Sigmoid colon (tissue), 7 donors: ENCODE measurements around the gene PKHD1. TPM values are rescaled to one million over a fixed set of nuclear protein-coding genes. Genes with fewer than 3 reads are reported as not detected.

Experiments
- DNase-seq: peaks from one replicate; pipeline ENCODE4 v3.0.0-alpha.2; 2019
- H3K27ac ChIP-seq, 4 donors: fragments of 200-600 bp; sonication (generic); one replicate each; pipeline ENCODE4 v1.5.1; 2016 to 2019; ENCODE audit warnings: mild to moderate bottlenecking in 1 of 4
- H3K27me3 ChIP-seq, 3 donors: fragments of 200-600 bp; sonication (generic); one replicate each; pipeline ENCODE4 v1.5.1; 2019; ENCODE audit warnings: mild to moderate bottlenecking in 1 of 3
- H3K36me3 ChIP-seq, 4 donors: fragments of 200-600 bp; sonication (generic); one replicate each; pipeline ENCODE4 v1.5.1; 2016 to 2019
- H3K4me1 ChIP-seq, 4 donors: fragments of 200-600 bp; sonication (generic); one replicate each; pipeline ENCODE4 v1.5.1; 2017 to 2019
- H3K4me3 ChIP-seq, 4 donors: fragments of 200-600 bp; sonication (generic); one replicate each; pipeline ENCODE4 v1.5.1; 2017 to 2019; ENCODE audit warnings: mild to moderate bottlenecking in 2 of 4, moderate library complexity in 1 of 4
- H3K9me3 ChIP-seq, 4 donors: fragments of 200-600 bp in 3 of 4; sonication (generic) in 3 of 4; one replicate each; pipeline versions ENCODE4 v1.5.1 to v1.6.1; 2013 to 2019
- CTCF ChIP-seq, 4 experiments: fragments of 450-650 bp in 3 of 4; fragments of 200-600 bp in 1 of 4; IDR thresholded peaks; one replicate each; pipeline ENCODE4 v1.5.1; 2016 to 2019; ENCODE audit warnings: antibody characterized with exemption in 4 of 4, mild to moderate bottlenecking in 3 of 4, moderate library complexity in 2 of 4
- EP300 ChIP-seq, 4 donors: sonication (generic); formaldehyde crosslinking; IDR thresholded peaks; one replicate each; pipeline ENCODE4 v1.6.1; 2017; ENCODE audit warnings: antibody characterized with exemption in 4 of 4
- POLR2A ChIP-seq, 2 donors: fragments of 450-650 bp; IDR thresholded peaks; one replicate each; pipeline ENCODE4 v1.6.1; 2016; ENCODE audit warnings: antibody characterized with exemption in 2 of 2, mild to moderate bottlenecking in 2 of 2, moderate library complexity in 2 of 2
- POLR2AphosphoS5 ChIP-seq, 4 donors: sonication (generic); formaldehyde crosslinking; IDR thresholded peaks; one replicate each; pipeline ENCODE4 v1.6.1; 2017; ENCODE audit warnings: antibody characterized with exemption in 4 of 4
- WGBS, 2 donors: extraction: QIAGEN DNeasy Blood & Tissue Kit; methylation state at CpG; one replicate each; pipeline ENCODE4 v1.1.7; 2013; 5-methylcytosine and 5-hydroxymethylcytosine counted together
- intact Hi-C: fragments of 100-400 bp; cut with DNase I; formaldehyde crosslinking; loops from one replicate; pipeline ENCODE4 v1.15.1; 2023
- polyA plus RNA-seq, 3 donors: library from polyadenylated mRNA; stranded (reverse); fragments of 200-250 nt; gene quantifications; one replicate each; pipeline ENCODE4 v1.2.3, GENCODE V29; 2013
- total RNA-seq, 4 donors: library from RNA; depleted of rRNA; stranded (reverse); fragments of >200 nt; gene quantifications; one replicate each; pipeline ENCODE4 v1.1.0, GENCODE V29; 2016
- donor health status: healthy with polysubstance abuse.
- donor health status: Bipolar disorder and iron deficiency.
- donor health status: healthy.

PKHD1 gene
- total and polyA plus RNA-seq, 7 donors: under 0.01 to 0.66 (median under 0.01) TPM; not detected in 2

GRCh38 chr6:51738614-51739013, 348.8 kb downstream of the PKHD1 start:
- H3K27ac ChIP-seq: no peak overlapping the region
- TF ChIP-seq CTCF (IDR thresholded peaks at IDR 0.05) (no peak), EP300 (IDR thresholded peaks at IDR 0.05) (no peak), POLR2AphosphoS5 (IDR thresholded peaks at IDR 0.05) (no peak), POLR2A (IDR thresholded peaks at IDR 0.05) (no peak)
- no peak for DNase-seq
- H3K9me3 ChIP-seq: no peaks in the 10 kb centered on the region
- WGBS, 2 donors: 82 to 83% methylated on average over 1 of the region's 1 CpG
- H3K36me3 ChIP-seq: no peaks in the 10 kb centered on the region
- intact Hi-C loops: no loop called here
- H3K4me1 ChIP-seq: no peaks in the 10 kb centered on the region
- H3K27me3 ChIP-seq: no peaks in the 10 kb centered on the region
- no peak overlapping the region for H3K4me3 ChIP-seq

GRCh38 chr6:51737580-51738360, 349.6 kb downstream of the PKHD1 start:
- DNase-seq: no peak
- Histone ChIP-seq H3K4me3 (no peak overlapping the region), H3K27me3 (no peaks in the 10 kb centered on the region), H3K9me3 (no peaks in the 10 kb centered on the region), H3K4me1 (no peaks in the 10 kb centered on the region), H3K27ac (no peak overlapping the region), H3K36me3 (no peaks in the 10 kb centered on the region)
- intact Hi-C loops: no loop called here
- TF ChIP-seq POLR2AphosphoS5 (IDR thresholded peaks at IDR 0.05) (no peak), POLR2A (IDR thresholded peaks at IDR 0.05) (no peak), EP300 (IDR thresholded peaks at IDR 0.05) (no peak), CTCF (IDR thresholded peaks at IDR 0.05) (no peak)
- WGBS, 2 donors: 87 to 88% methylated on average over 6 of the region's 6 CpGs

- 77 to 83% methylated on average over 2 of the region's 2 CpGs for WGBS, 2 donors
- H3K36me3 ChIP-seq: no peaks in the 10 kb centered on the region
- H3K4me3 ChIP-seq: no peak overlapping the region
- no peaks in the 10 kb centered on the region for H3K9me3 ChIP-seq
- H3K27me3 ChIP-seq: no peaks in the 10 kb centered on the region
- TF ChIP-seq EP300 (IDR thresholded peaks at IDR 0.05): no peak
- no peak for TF ChIP-seq CTCF (IDR thresholded peaks at IDR 0.05)
- TF ChIP-seq POLR2AphosphoS5 (IDR thresholded peaks at IDR 0.05): no peak
- no peak for TF ChIP-seq POLR2A (IDR thresholded peaks at IDR 0.05)
- H3K4me1 ChIP-seq: no peaks in the 10 kb centered on the region
- no peak for DNase-seq
- H3K27ac ChIP-seq: no peak overlapping the region
- intact Hi-C loops: no loop called here
These were observed 362.3 kb downstream of the PKHD1 start for GRCh38 chr6:51725155-51725554.

- Histone ChIP-seq H3K36me3 (no peaks in the 10 kb centered on the region), H3K27me3 (no peaks in the 10 kb centered on the region), H3K4me3 (no peak overlapping the region), H3K9me3 (no peaks in the 10 kb centered on the region), H3K27ac (no peak overlapping the region), H3K4me1 (no peaks in the 10 kb centered on the region)
- WGBS, 2 donors: 82 to 90% methylated on average over 3 of the region's 3 CpGs
- TF ChIP-seq POLR2AphosphoS5 (IDR thresholded peaks at IDR 0.05) (no peak), POLR2A (IDR thresholded peaks at IDR 0.05) (no peak), CTCF (IDR thresholded peaks at IDR 0.05) (no peak), EP300 (IDR thresholded peaks at IDR 0.05) (no peak)
- intact Hi-C loops: no loop called here
- DNase-seq: no peak
These were observed 367.1 kb downstream of the PKHD1 start for GRCh38 chr6:51720327-51720726.

GRCh38 chr6:51719297-51719696, 368.1 kb downstream of the PKHD1 start:
- H3K36me3 ChIP-seq: no peaks in the 10 kb centered on the region
- no peak overlapping the region for H3K4me3 ChIP-seq
- TF ChIP-seq POLR2A (IDR thresholded peaks at IDR 0.05): no peak
- no peak for TF ChIP-seq EP300 (IDR thresholded peaks at IDR 0.05)
- TF ChIP-seq POLR2AphosphoS5 (IDR thresholded peaks at IDR 0.05): no peak
- no peak for TF ChIP-seq CTCF (IDR thresholded peaks at IDR 0.05)
- H3K9me3 ChIP-seq: no peaks in the 10 kb centered on the region
- intact Hi-C loops: no loop called here
- WGBS, 2 donors: 49 to 84% methylated on average over 1 of the region's 1 CpG
- no peak for DNase-seq
- no peak overlapping the region for H3K27ac ChIP-seq
- H3K4me1 ChIP-seq: no peaks in the 10 kb centered on the region
- no peaks in the 10 kb centered on the region for H3K27me3 ChIP-seq
